ENCODE measurements around the gene PCGF6.

PCGF6 gene

DNA sequence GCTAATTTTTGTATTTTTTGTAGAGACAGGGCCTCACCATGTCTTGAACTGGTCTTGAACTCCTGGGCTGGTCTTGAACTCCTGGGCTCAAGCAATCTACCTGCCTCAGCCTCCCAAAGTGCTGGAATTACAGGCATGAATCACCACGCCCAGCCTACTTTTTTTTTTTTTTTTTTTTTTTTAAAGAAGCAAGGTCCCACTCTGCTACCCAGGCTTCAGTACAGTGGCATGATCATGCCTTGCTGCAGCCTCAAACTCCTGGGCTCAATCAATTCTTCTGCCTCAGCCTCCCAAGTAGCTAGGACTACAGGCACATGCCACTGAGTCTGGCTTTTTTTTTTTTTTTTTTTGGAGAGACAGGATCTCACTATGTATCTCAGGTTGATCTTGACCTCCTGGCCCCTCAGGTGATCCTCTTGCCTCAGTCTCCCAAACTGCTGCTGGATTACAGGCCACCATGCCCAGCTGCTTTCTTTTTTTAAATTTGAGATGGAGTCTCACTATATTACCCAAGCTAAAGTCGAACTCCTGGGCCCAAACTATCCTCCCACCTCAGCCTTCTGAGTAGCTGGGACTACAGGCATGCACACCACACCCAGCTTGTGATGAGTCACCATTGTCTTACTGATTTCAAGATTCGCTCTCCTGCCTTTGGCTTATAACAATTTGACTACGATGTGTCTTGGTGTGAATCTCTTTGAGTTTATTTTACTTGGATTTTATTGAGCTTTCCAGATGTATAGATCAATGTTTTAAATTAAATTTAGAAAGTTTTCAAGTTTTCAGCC is 96.2 kb downstream of the PCGF6 start:
- DNase-seq, result no peak

DNA sequence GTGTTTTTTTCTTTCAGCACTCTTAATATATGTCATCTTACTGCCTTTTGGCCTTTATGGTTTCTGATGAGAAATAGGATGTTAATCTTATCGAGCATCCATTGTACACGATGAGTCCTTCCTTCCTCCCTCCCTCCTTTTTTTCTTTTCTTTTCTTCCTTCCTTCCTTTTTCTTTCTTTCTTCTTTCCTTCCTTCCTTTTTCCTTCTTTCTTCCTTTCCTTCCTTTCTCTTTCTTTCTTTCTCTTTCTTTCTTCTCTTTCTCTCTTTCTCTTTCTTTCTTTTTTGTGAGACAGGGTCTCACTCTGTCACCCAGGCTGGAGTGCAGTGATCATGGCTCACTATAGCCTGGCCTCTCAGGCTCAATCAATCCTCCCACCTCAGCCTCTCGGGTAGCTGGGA is 96.8 kb downstream of the PCGF6 start:
- no peak for DNase-seq

All from NCI-H446 (cell line).